Spleen (tissue), 11 donors: Measurements from ENCODE around the gene TAOK3. TPM values are rescaled to one million over a fixed set of nuclear protein-coding genes. Genes with fewer than 3 reads are reported as not detected.

ENCODE experiments used
- DNase-seq: peaks from one replicate; pipeline ENCODE4 v3.0.0-alpha.2; 2020
- H3K27ac ChIP-seq, 8 donors: fragments of 200-600 bp; sonication (generic) in 7 of 8; 1 replicate in 4 of 8; 2 replicates in 4 of 8; pipeline versions ENCODE4 v1.5.0 to v1.8.0; 2016 to 2021; ENCODE audit warnings: inconsistent platforms in 4 of 8, mild to moderate bottlenecking in 4 of 8, moderate library complexity in 1 of 8
- H3K27me3 ChIP-seq, 7 donors: fragments of 200-600 bp; sonication (generic) in 6 of 7; replicated peaks in 1 of 7; 1 replicate in 4 of 7; 2 replicates in 3 of 7; pipeline versions ENCODE4 v1.5.0 to v1.8.0; 2016 to 2021; ENCODE audit warnings: inconsistent platforms in 3 of 7, mild to moderate bottlenecking in 1 of 7
- H3K36me3 ChIP-seq, 6 donors: fragments of 200-600 bp; sonication (generic) in 5 of 6; 1 replicate in 4 of 6; 2 replicates in 2 of 6; pipeline versions ENCODE4 v1.5.0 to v1.8.0; 2016 to 2021; ENCODE audit warnings: inconsistent platforms in 2 of 6
- H3K4me1 ChIP-seq, 6 donors: fragments of 200-600 bp; sonication (generic) in 5 of 6; 1 replicate in 3 of 6; 2 replicates in 3 of 6; pipeline versions ENCODE4 v1.5.0 to v1.8.0; 2016 to 2021; ENCODE audit warnings: inconsistent platforms in 3 of 6
- H3K4me3 ChIP-seq, 8 donors: fragments of 200-600 bp; sonication (generic) in 7 of 8; 1 replicate in 4 of 8; 2 replicates in 4 of 8; pipeline versions ENCODE4 v1.5.0 to v1.8.0; 2016 to 2021; ENCODE audit warnings: inconsistent platforms in 4 of 8, mild to moderate bottlenecking in 4 of 8, moderate library complexity in 2 of 8
- H3K9me3 ChIP-seq, 8 donors: fragments of 200-600 bp; sonication (generic) in 7 of 8; 1 replicate in 4 of 8; 2 replicates in 4 of 8; pipeline versions ENCODE4 v1.5.0 to v1.8.0; 2016 to 2021; ENCODE audit warnings: inconsistent platforms in 4 of 8
- CTCF ChIP-seq, 11 experiments: fragments of 200-600 bp in 7 of 11; fragments of 450-650 bp in 4 of 11; sonication (generic) in 4 of 11; IDR thresholded peaks in 8 of 11; conservative IDR thresholded peaks in 3 of 11; 1 replicate in 7 of 11; 2 replicates in 4 of 11; pipeline versions ENCODE4 v1.4.0 to v1.8.0; 2016 to 2021; ENCODE audit warnings: antibody characterized with exemption in 11 of 11, inconsistent platforms in 4 of 11, mild to moderate bottlenecking in 1 of 11
- POLR2A ChIP-seq, 3 donors: fragments of 450-650 bp; IDR thresholded peaks; one replicate each; pipeline ENCODE4 v1.5.1; 2017; ENCODE audit warnings: antibody characterized with exemption in 3 of 3, mild to moderate bottlenecking in 1 of 3
- POLR2AphosphoS5 ChIP-seq, 3 donors: sonication (generic); formaldehyde crosslinking; IDR thresholded peaks; one replicate each; pipeline ENCODE4 v1.5.1; 2017; ENCODE audit warnings: antibody characterized with exemption in 3 of 3
- WGBS, 5 donors: extraction: QIAGEN DNeasy Blood & Tissue Kit in 3 of 5; methylation state at CpG; one replicate each; pipeline versions ENCODE4 v1.1.5 to v1.1.7; 2013 to 2018; 5-methylcytosine and 5-hydroxymethylcytosine counted together
- intact Hi-C: fragments of 100-400 bp; cut with DNase I; formaldehyde crosslinking; loops from one replicate; pipeline ENCODE4 v1.15.0; 2023; ENCODE audit warnings: low total_unique reads
- polyA plus RNA-seq, 3 donors: library from polyadenylated mRNA; stranded (reverse); fragments of 200-250 nt; gene quantifications; one replicate each; pipeline ENCODE4 v1.2.1, GENCODE V29; 2013
- total RNA-seq, 7 donors: library from RNA; depleted of rRNA in 3 of 7; stranded (reverse); fragments of >200 nt in 3 of 7; fragmentation: NEBNext Ultra II Directional in 4 of 7; extraction: Animal tissue kit (Norgen Biotek cat#: 25700) in 4 of 7; gene quantifications; one replicate each; pipeline versions ENCODE4 v1.1.0 to v1.2.1, GENCODE V29; 2016 to 2021
- donor health status: healthy with polysubstance abuse.
- donor health status: DM: no; HTN: no; CAD: no; lungs with moderate emphysema.
- donor health status: DM: no; HTN: no; CAD: no.
- donor health status: Bipolar disorder and iron deficiency.
- donor health status: healthy.
- donor health status: DM: no; HTN: no; CAD: no.
- donor health status: DM: yes; HTN: yes; CAD: no.

The TAOK3 gene
- total and polyA plus RNA-seq, 10 donors = 12.7 to 80.8 (median 56.5) TPM

GRCh38 chr12:118345355-118345754 is 27.4 kb downstream of the TAOK3 start:
- Histone ChIP-seq H3K36me3 (peaks cover 0 to 4% (median 0%) of the 10 kb centered on the region in 6 donors), H3K4me1 (peaks cover 5 to 72% (median 36%) of the 10 kb centered on the region in 6 donors), H3K4me3 (no peak overlapping the region), H3K27ac (no peak overlapping the region), H3K27me3 (no peaks in the 10 kb centered on the region), H3K9me3 (no peaks in the 10 kb centered on the region)
- no peak for DNase-seq
- TF ChIP-seq POLR2AphosphoS5 (IDR thresholded peaks at IDR 0.05) = no peak
- no peak for TF ChIP-seq CTCF (IDR thresholded peaks at IDR 0.05 in 8 of 11, conservative IDR thresholded peaks at IDR 0.05 in 3 of 11)
- TF ChIP-seq POLR2A (IDR thresholded peaks at IDR 0.05) = no peak
- 20 to 34% (median 31%) methylated on average over 1 of the region's 1 CpG for WGBS, 5 donors
- intact Hi-C loops = no loop called here

- Histone ChIP-seq H3K4me1 (peaks cover 5 to 77% (median 36%) of the 10 kb centered on the region in 6 donors), H3K27me3 (no peaks in the 10 kb centered on the region), H3K9me3 (no peaks in the 10 kb centered on the region), H3K27ac (no peak overlapping the region), H3K36me3 (peaks cover 0 to 4% (median 0%) of the 10 kb centered on the region in 6 donors), H3K4me3 (no peak overlapping the region)
- TF ChIP-seq POLR2AphosphoS5 (IDR thresholded peaks at IDR 0.05) (no peak), POLR2A (IDR thresholded peaks at IDR 0.05) (no peak), CTCF (IDR thresholded peaks at IDR 0.05 in 8 of 11, conservative IDR thresholded peaks at IDR 0.05 in 3 of 11) (no peak)
- DNase-seq = no peak
- intact Hi-C loops = no loop called here
Measured at GRCh38 chr12:118344829-118345228, 27.9 kb downstream of the TAOK3 start.

GRCh38 chr12:118342090-118342489 is 30.6 kb downstream of the TAOK3 start:
- Histone ChIP-seq H3K9me3 (no peaks in the 10 kb centered on the region), H3K27me3 (no peaks in the 10 kb centered on the region), H3K4me3 (no peak overlapping the region), H3K27ac (no peak overlapping the region), H3K4me1 (peaks cover 1 to 78% (median 28%) of the 10 kb centered on the region in 6 donors), H3K36me3 (no peaks in the 10 kb centered on the region)
- intact Hi-C loops = no loop called here
- DNase-seq = no peak
- 44 to 55% (median 48%) methylated on average over 2 of the region's 2 CpGs for WGBS, 5 donors
- no peak for TF ChIP-seq POLR2AphosphoS5 (IDR thresholded peaks at IDR 0.05)
- TF ChIP-seq POLR2A (IDR thresholded peaks at IDR 0.05) = no peak
- TF ChIP-seq CTCF (IDR thresholded peaks at IDR 0.05 in 8 of 11, conservative IDR thresholded peaks at IDR 0.05 in 3 of 11) = no peak

- no peak overlapping the region for H3K27ac ChIP-seq
- 83 to 92% (median 88%) methylated on average over 6 of the region's 6 CpGs for WGBS, 5 donors
- no peak for TF ChIP-seq POLR2A (IDR thresholded peaks at IDR 0.05)
- no peak for TF ChIP-seq CTCF (IDR thresholded peaks at IDR 0.05 in 8 of 11, conservative IDR thresholded peaks at IDR 0.05 in 3 of 11)
- TF ChIP-seq POLR2AphosphoS5 (IDR thresholded peaks at IDR 0.05) = no peak
- no peaks in the 10 kb centered on the region for H3K27me3 ChIP-seq
- intact Hi-C loops = no loop called here
- H3K4me3 ChIP-seq = no peak overlapping the region
- no peaks in the 10 kb centered on the region for H3K9me3 ChIP-seq
- H3K4me1 ChIP-seq = peaks cover 0 to 62% (median 9%) of the 10 kb centered on the region in 6 donors
- peaks cover 0 to 6% (median 0%) of the 10 kb centered on the region in 6 donors for H3K36me3 ChIP-seq
- DNase-seq = no peak
Measured at GRCh38 chr12:118337194-118337838, 35.4 kb downstream of the TAOK3 start.
